Stomach (tissue), 4 donors: Measurements from ENCODE around the gene GOLGA6A.

Source experiments
- CTCF ChIP-seq, 7 experiments: fragments of 450-650 bp in 4 of 7; fragments of 200-600 bp in 3 of 7; sonication (generic) in 3 of 7; IDR thresholded peaks; one replicate each; pipeline ENCODE4 v1.5.1; 2016 to 2019; ENCODE audit warnings: antibody characterized with exemption in 7 of 7, control low read depth in 2 of 7, mild to moderate bottlenecking in 1 of 7
- POLR2AphosphoS5 ChIP-seq, 3 donors: sonication (generic); formaldehyde crosslinking; IDR thresholded peaks; one replicate each; pipeline ENCODE4 v1.6.1; 2016; ENCODE audit warnings: antibody characterized with exemption in 3 of 3

GRCh38 chr15:74130155-74130848 lies 48.0 kb upstream of the GOLGA6A start, which contains the start of gene ISLR2:
- TF ChIP-seq POLR2AphosphoS5 (IDR thresholded peaks at IDR 0.05) (no peak), CTCF (IDR thresholded peaks at IDR 0.05) (no peak)
